ENCODE data around the gene OTOP1. TPM values are rescaled to one million over a fixed set of nuclear protein-coding genes. Genes with fewer than 3 reads are reported as not detected.
"Not testable (repeated sequence)": the region's sequence is repeated elsewhere in the genome, so short reads cannot be mapped to it uniquely, and the experiment has no call there.

The OTOP1 gene
- total RNA-seq, 2 experiments from 2014 or later: not detected

- POLR2A ChIA-PET: interaction anchor here (0.7 to 1.3 kb wide), 7 partner anchors 9 to 88 kb away, joined by 3 to 6 read pairs (median 4); partner anchors contain the start of gene TMEM128
- ATAC-seq (ENCODE audit: poor library complexity): no peak
- Mint-ChIP-seq H3K27ac (no peak overlapping the region), H3K4me1 (ENCODE audit: low read depth) (peaks cover 7% of the 10 kb centered on the region), H3K4me3 (no peak overlapping the region), H3K36me3 (ENCODE audit: low read depth) (no peaks in the 10 kb centered on the region), H3K27me3 (peaks cover 4% of the 10 kb centered on the region), H3K9me3 (no peaks in the 10 kb centered on the region)
- H3K4me1 ChIP-seq (ENCODE audit: insufficient read depth, low read length): peaks cover 4% of the 10 kb centered on the region
- CTCF ChIA-PET: interaction anchor here (0.7 to 2.2 kb wide), 22 partner anchors 8 to 171 kb away, joined by 3 to 19 read pairs (median 4); partner anchors contain the start of genes LYAR, TMEM128 and ZBTB49
- H3K9me3 ChIP-seq (ENCODE audit: control insufficient read depth in 1 of 2, insufficient read depth in 1 of 2, low read length in 2 of 2): no peaks in the 10 kb centered on the region
- intact Hi-C loops (cut with DNase I, micrococcal nuclease): loop anchor here (1.0 to 5.0 kb wide), 4 partner anchors 76 to 1553 kb away; no protein-coding TSS in a partner anchor
- H3K27ac ChIP-seq (ENCODE audit: low read depth in 1 of 2, low read length in 2 of 2): no peak overlapping the region
- TF ChIP-seq CTCF (IDR thresholded peaks at IDR 0.05): no peak
- H3K27me3 ChIP-seq (ENCODE audit: control insufficient read depth in 1 of 2, insufficient read depth in 2 of 2, low read length in 2 of 2): no peaks in the 10 kb centered on the region
- DNase-seq: no peak
- H3K36me3 ChIP-seq (ENCODE audit: insufficient read depth, low read length): no peaks in the 10 kb centered on the region
- no peak overlapping the region for H3K4me3 ChIP-seq (ENCODE audit: low read length)
These were observed 32.9 kb upstream of the OTOP1 start for GRCh38 chr4:4259484-4260100.

- POLR2A ChIA-PET; H3K27me3 Mint-ChIP-seq; H3K9me3 Mint-ChIP-seq; DNase-seq; H3K36me3 ChIP-seq (ENCODE audit: insufficient read depth, low read length); H3K4me1 Mint-ChIP-seq (ENCODE audit: low read depth); H3K4me3 ChIP-seq (ENCODE audit: low read length); H3K27ac ChIP-seq (ENCODE audit: low read depth in 1 of 2, low read length in 2 of 2); H3K27me3 ChIP-seq (ENCODE audit: control insufficient read depth in 1 of 2, insufficient read depth in 2 of 2, low read length in 2 of 2); H3K4me1 ChIP-seq (ENCODE audit: insufficient read depth, low read length); H3K36me3 Mint-ChIP-seq (ENCODE audit: low read depth); H3K9me3 ChIP-seq (ENCODE audit: control insufficient read depth in 1 of 2, insufficient read depth in 1 of 2, low read length in 2 of 2); H3K4me3 Mint-ChIP-seq; H3K27ac Mint-ChIP-seq; CTCF ChIA-PET; ATAC-seq (ENCODE audit: poor library complexity): not testable (repeated sequence)
- intact Hi-C loops (cut with DNase I, micrococcal nuclease): loop anchor here in 1 of 2 experiments (5.0 kb wide), 1 partner anchor 1555 kb away; no protein-coding TSS in a partner anchor
These were observed 31.0 kb upstream of the OTOP1 start for GRCh38 chr4:4257705-4258104.

DNA sequence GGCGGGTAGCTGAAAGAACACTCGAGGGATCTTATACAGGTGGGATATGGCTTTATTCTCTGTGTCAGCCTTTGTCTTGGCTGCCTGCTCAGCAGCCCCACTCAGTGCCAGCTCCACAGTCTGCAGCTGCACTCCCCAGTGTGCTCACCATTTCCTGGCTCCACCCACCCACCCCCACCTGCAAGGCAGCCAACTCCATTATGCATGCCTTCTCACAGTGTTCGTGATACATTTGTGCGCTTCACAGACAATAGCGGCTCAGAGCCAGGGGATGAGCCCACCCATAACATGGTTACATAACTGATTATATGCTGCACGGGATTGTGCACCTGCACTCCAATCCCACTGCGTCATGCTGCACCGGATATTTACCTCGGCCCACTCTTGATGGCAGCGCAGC is 30.1 kb upstream of the OTOP1 start:
- H3K27ac Mint-ChIP-seq: no peak overlapping the region
- Histone ChIP-seq H3K9me3 (ENCODE audit: control insufficient read depth in 1 of 2, insufficient read depth in 1 of 2, low read length in 2 of 2) (no peaks in the 10 kb centered on the region), H3K4me3 (ENCODE audit: low read length) (no peak overlapping the region), H3K27me3 (ENCODE audit: control insufficient read depth in 1 of 2, insufficient read depth in 2 of 2, low read length in 2 of 2) (no peaks in the 10 kb centered on the region), H3K27ac (ENCODE audit: low read depth in 1 of 2, low read length in 2 of 2) (no peak overlapping the region), H3K36me3 (ENCODE audit: insufficient read depth, low read length) (no peaks in the 10 kb centered on the region), H3K4me1 (ENCODE audit: insufficient read depth, low read length) (peaks cover 7% of the 10 kb centered on the region)
- no peak overlapping the region for H3K4me3 Mint-ChIP-seq
- no peak for ATAC-seq (ENCODE audit: poor library complexity)
- no peak for DNase-seq
- intact Hi-C loops (cut with DNase I, micrococcal nuclease): loop anchor here in 1 of 2 experiments (5.0 kb wide), 1 partner anchor 1556 kb away; no protein-coding TSS in a partner anchor
- ChIA-PET CTCF (no interaction called here), POLR2A (no interaction called here)
- TF ChIP-seq CTCF (IDR thresholded peaks at IDR 0.05): no peak
- peaks cover 8% of the 10 kb centered on the region for H3K27me3 Mint-ChIP-seq
- H3K4me1 Mint-ChIP-seq (ENCODE audit: low read depth): peaks cover 7% of the 10 kb centered on the region
- H3K9me3 Mint-ChIP-seq: no peaks in the 10 kb centered on the region
- H3K36me3 Mint-ChIP-seq (ENCODE audit: low read depth): no peaks in the 10 kb centered on the region
